Renal pelvis (tissue), 4 donors: ENCODE data around the gene ALDH1L1. TPM values are rescaled to one million over a fixed set of nuclear protein-coding genes. Genes with fewer than 3 reads are reported as not detected.
"Not testable (repeated sequence)": the region's sequence is repeated elsewhere in the genome, so short reads cannot be mapped to it uniquely, and the experiment has no call there.

Source experiments
- DNase-seq: peaks from one replicate; pipeline ENCODE4 v3.0.0-alpha.2; 2013
- polyA plus RNA-seq, 3 donors: library from polyadenylated mRNA; unstranded; fragments of 120-200 nt; gene quantifications; one replicate each; pipeline ENCODE4 v1.2.1, GENCODE V29; 2013; ENCODE audit not compliant: insufficient read length in 3 of 3

Gene ALDH1L1
- polyA plus RNA-seq, 3 donors = 42.2 to 56.3 (median 46.2) TPM

GRCh38 chr3:126083913-126084767 lies 96.2 kb downstream of the ALDH1L1 start, which contains the start of gene SLC41A3:
TSS of gene SLC41A3 (minus strand) at chr3:126084124. CDS start at chr3:126068219, 15,905 bp downstream.
- DNase-seq = peak; percentile 77

- DNase-seq = peak; percentile 45
These were observed 96.9 kb downstream of the ALDH1L1 start for GRCh38 chr3:126083511-126083912.

- no peak for DNase-seq
These were observed 97.3 kb downstream of the ALDH1L1 start for GRCh38 chr3:126083138-126083445.

- no peak for DNase-seq
These were observed 97.8 kb downstream of the ALDH1L1 start for GRCh38 chr3:126082362-126083137.

- DNase-seq = no peak
These were observed 98.6 kb downstream of the ALDH1L1 start for GRCh38 chr3:126081618-126082361.

GRCh38 chr3:126080970-126081369 lies 99.4 kb downstream of the ALDH1L1 start:
- no peak for DNase-seq

- DNase-seq = no peak
These were observed 101.5 kb downstream of the ALDH1L1 start for GRCh38 chr3:126078866-126079265.

- no peak for DNase-seq
These were observed 102.6 kb downstream of the ALDH1L1 start for GRCh38 chr3:126077754-126078153.

- DNase-seq = no peak
These were observed 104.2 kb downstream of the ALDH1L1 start for GRCh38 chr3:126076140-126076539.

GRCh38 chr3:126070146-126070545 lies 110.2 kb downstream of the ALDH1L1 start:
- DNase-seq = no peak

- no peak for DNase-seq
These were observed 112.4 kb downstream of the ALDH1L1 start for GRCh38 chr3:126067959-126068358.

- not testable (repeated sequence) for DNase-seq
These were observed 113.7 kb downstream of the ALDH1L1 start for GRCh38 chr3:126066676-126067075.

GRCh38 chr3:126065876-126066275 lies 114.5 kb downstream of the ALDH1L1 start:
- no peak for DNase-seq

GRCh38 chr3:126064627-126065258 lies 115.6 kb downstream of the ALDH1L1 start:
- DNase-seq = no peak

GRCh38 chr3:126063358-126063965 lies 116.9 kb downstream of the ALDH1L1 start:
- no peak for DNase-seq

GRCh38 chr3:126061301-126062032 lies 118.9 kb downstream of the ALDH1L1 start:
- DNase-seq = no peak

GRCh38 chr3:126060613-126061145 lies 119.7 kb downstream of the ALDH1L1 start:
- DNase-seq = no peak

GRCh38 chr3:126058666-126059065 lies 121.7 kb downstream of the ALDH1L1 start:
- no peak for DNase-seq

- DNase-seq = no peak
These were observed 122.5 kb downstream of the ALDH1L1 start for GRCh38 chr3:126057936-126058335.

- no peak for DNase-seq
These were observed 122.9 kb downstream of the ALDH1L1 start for GRCh38 chr3:126057501-126057819.
